ENCODE results near the gene ADH1C. TPM values are rescaled to one million over a fixed set of nuclear protein-coding genes. Genes with fewer than 3 reads are reported as not detected.
"Not testable (repeated sequence)": the region's sequence is repeated elsewhere in the genome, so short reads cannot be mapped to it uniquely, and the experiment has no call there.

ADH1C gene
- not detected for polyA plus RNA-seq (2013, experiment 1 of 2; ENCODE audit: insufficient read length)
- polyA plus RNA-seq (2013, experiment 2 of 2; ENCODE audit: insufficient read length), result 0.36 TPM

- no peak for DNase-seq
These were observed at the start of gene ADH1C for GRCh38 chr4:99352602-99353537. Gene ADH1C (minus strand): TSS chr4:99352746. CDS start chr4:99352675, 71 bp downstream.

GRCh38 chr4:99400831-99401230 lies 48.3 kb upstream of the ADH1C start:
- no peak for DNase-seq

- no peak for DNase-seq
These were observed 46.5 kb upstream of the ADH1C start for GRCh38 chr4:99399017-99399416.

GRCh38 chr4:99395595-99396364 lies 43.2 kb upstream of the ADH1C start:
- peak; percentile 60 for DNase-seq

GRCh38 chr4:99394896-99395295 lies 42.4 kb upstream of the ADH1C start:
- peak; percentile 51 for DNase-seq

- DNase-seq, result peak; percentile 52
These were observed 37.5 kb upstream of the ADH1C start for GRCh38 chr4:99390055-99390454.

GRCh38 chr4:99389606-99390005 lies 37.1 kb upstream of the ADH1C start:
- DNase-seq, result peak; percentile 28

GRCh38 chr4:99383833-99384392 lies 31.4 kb upstream of the ADH1C start:
- DNase-seq, result peak; percentile 89

GRCh38 chr4:99383399-99383798 lies 30.9 kb upstream of the ADH1C start:
- peak; percentile 16 for DNase-seq

- peak; percentile 12 for DNase-seq
These were observed 30.3 kb upstream of the ADH1C start for GRCh38 chr4:99382745-99383360.

- no peak for DNase-seq
These were observed 29.1 kb upstream of the ADH1C start for GRCh38 chr4:99381588-99382175.

- no peak for DNase-seq
These were observed 27.0 kb upstream of the ADH1C start for GRCh38 chr4:99379571-99379970.

GRCh38 chr4:99378876-99379275 lies 26.3 kb upstream of the ADH1C start:
- DNase-seq, result no peak

GRCh38 chr4:99377341-99377740 lies 24.8 kb upstream of the ADH1C start:
- DNase-seq, result peak; percentile 55

GRCh38 chr4:99372464-99372863 lies 19.9 kb upstream of the ADH1C start:
- not testable (repeated sequence) for DNase-seq

GRCh38 chr4:99367817-99368216 lies 15.3 kb upstream of the ADH1C start:
- not testable (repeated sequence) for DNase-seq

- no peak for DNase-seq
These were observed 13.9 kb upstream of the ADH1C start for GRCh38 chr4:99366491-99366890.

- DNase-seq, result no peak
These were observed 10.2 kb upstream of the ADH1C start for GRCh38 chr4:99362768-99363167.

GRCh38 chr4:99361899-99362275 lies 9.3 kb upstream of the ADH1C start:
- DNase-seq, result no peak

- DNase-seq, result no peak
These were observed 8.8 kb upstream of the ADH1C start for GRCh38 chr4:99361268-99361898.

- no peak for DNase-seq
These were observed 7.1 kb upstream of the ADH1C start for GRCh38 chr4:99359480-99360204.

All from fibroblast of skin of scalp (primary cell).